Large intestine (tissue), 3 donors: ENCODE data around the gene SNAPC2. TPM values are rescaled to one million over a fixed set of nuclear protein-coding genes. Genes with fewer than 3 reads are reported as not detected.
A peak's percentile ranks its signal among the peaks of the same experiment; 100 is the strongest.

Experiments used
- DNase-seq, 2 donors: peaks; one replicate each; pipeline versions ENCODE4 v3.0.0 to v3.0.0-alpha.2; 2013
- H3K27ac ChIP-seq: one replicate; pipeline ENCODE4 v1.5.1; 2013; ENCODE audit warnings: low read length
- H3K27me3 ChIP-seq: 2 replicates; pipeline ENCODE4 v1.6.1; 2013; ENCODE audit warnings: low read length; ENCODE audit not compliant: control insufficient read depth, insufficient read depth
- H3K36me3 ChIP-seq: 2 replicates; pipeline ENCODE4 v1.6.1; 2013; ENCODE audit warnings: low read length; ENCODE audit not compliant: control insufficient read depth, insufficient read depth
- H3K4me1 ChIP-seq: one replicate; pipeline ENCODE4 v1.6.1; 2013; ENCODE audit warnings: low read length; ENCODE audit not compliant: control insufficient read depth, insufficient read depth
- H3K4me3 ChIP-seq: one replicate; pipeline ENCODE4 v1.5.1; 2013; ENCODE audit warnings: low read length
- H3K9me3 ChIP-seq: one replicate; pipeline ENCODE4 v1.6.1; 2013; ENCODE audit warnings: mild to moderate bottlenecking, low read depth, low read length, moderate library complexity; ENCODE audit not compliant: control insufficient read depth
- WGBS: methylation state at CpG from one replicate; pipeline ENCODE4 v1.1.5; 2013; ENCODE audit warnings: low lambda C conversion rate; ENCODE audit not compliant: insufficient coverage; 5-methylcytosine and 5-hydroxymethylcytosine counted together
- polyA plus RNA-seq: library from polyadenylated mRNA; unstranded; fragments of 120-200 nt; gene quantifications from one replicate; pipeline ENCODE4 v1.2.1, GENCODE V29; 2013

Gene SNAPC2
- polyA plus RNA-seq, 1 donor: 15.7 TPM

- H3K4me1 ChIP-seq: peaks cover 7% of the 10 kb centered on the region
- no peak for DNase-seq
- peaks cover 34% of the 10 kb centered on the region for H3K36me3 ChIP-seq
Measured at GRCh38 chr19:7940841-7941240, 20.7 kb downstream of the SNAPC2 start.

GRCh38 chr19:7941895-7942596 lies 21.9 kb downstream of the SNAPC2 start:
- H3K4me1 ChIP-seq: peaks cover 7% of the 10 kb centered on the region
- DNase-seq: no peak
- no peaks in the 10 kb centered on the region for H3K9me3 ChIP-seq
- peaks cover 25% of the 10 kb centered on the region for H3K36me3 ChIP-seq
- no peaks in the 10 kb centered on the region for H3K27me3 ChIP-seq
- H3K27ac ChIP-seq: no peak overlapping the region
- no peak overlapping the region for H3K4me3 ChIP-seq
- WGBS: 83% methylated on average over 1 of the region's 19 CpGs

More at GRCh38 chr19:7940841-7941240, 20.7 kb downstream of the SNAPC2 start:
- Histone ChIP-seq H3K27ac (no peak overlapping the region), H3K27me3 (no peaks in the 10 kb centered on the region), H3K9me3 (no peaks in the 10 kb centered on the region), H3K4me3 (no peak overlapping the region)
- WGBS: no CpG with 5 or more reads among the region's 13 CpGs

GRCh38 chr19:7942981-7943443 lies 22.9 kb downstream of the SNAPC2 start:
- no peak for DNase-seq
- WGBS: no CpG with 5 or more reads among the region's 33 CpGs

GRCh38 chr19:7943444-7944176 lies 23.5 kb downstream of the SNAPC2 start, which contains the start of gene TIMM44:
Gene TIMM44 (minus strand): TSS chr19:7943666. CDS start chr19:7943651, 15 bp downstream.
- peaks cover 7% of the 10 kb centered on the region for H3K4me1 ChIP-seq

More at GRCh38 chr19:7942981-7943443, 22.9 kb downstream of the SNAPC2 start:
- Histone ChIP-seq H3K9me3 (no peaks in the 10 kb centered on the region), H3K4me1 (peaks cover 7% of the 10 kb centered on the region), H3K4me3 (peak overlapping the region; percentile 97), H3K27me3 (no peaks in the 10 kb centered on the region), H3K36me3 (peaks cover 19% of the 10 kb centered on the region), H3K27ac (peak overlapping the region; percentile 95)

GRCh38 chr19:7944177-7944761 lies 24.1 kb downstream of the SNAPC2 start:
- peak; percentile 86 to 90 for DNase-seq
- peak overlapping the region; percentile 95 for H3K27ac ChIP-seq
- peaks cover 12% of the 10 kb centered on the region for H3K36me3 ChIP-seq
- no peaks in the 10 kb centered on the region for H3K9me3 ChIP-seq
- WGBS: no CpG with 5 or more reads among the region's 18 CpGs
- peaks cover 7% of the 10 kb centered on the region for H3K4me1 ChIP-seq
- no peaks in the 10 kb centered on the region for H3K27me3 ChIP-seq
- H3K4me3 ChIP-seq: peak overlapping the region; percentile 97

More at GRCh38 chr19:7943444-7944176, 23.5 kb downstream of the SNAPC2 start, which contains the start of gene TIMM44:
- Histone ChIP-seq H3K4me3 (peak within 1 kb of the TSS; percentile 97), H3K9me3 (no peaks in the 10 kb centered on the region), H3K27ac (peak within 1 kb of the TSS; percentile 95), H3K27me3 (no peaks in the 10 kb centered on the region), H3K36me3 (peaks cover 16% of the 10 kb centered on the region)
- DNase-seq: peak; percentile 99 to 100
- WGBS: no CpG with 5 or more reads among the region's 56 CpGs

GRCh38 chr19:7947939-7948338 lies 27.8 kb downstream of the SNAPC2 start:
- WGBS: no CpG with 5 or more reads among the region's 4 CpGs
- no peaks in the 10 kb centered on the region for H3K9me3 ChIP-seq
- H3K4me1 ChIP-seq: peaks cover 2% of the 10 kb centered on the region
- H3K27ac ChIP-seq: no peak overlapping the region
- DNase-seq: no peak
- no peaks in the 10 kb centered on the region for H3K36me3 ChIP-seq
- H3K4me3 ChIP-seq: no peak overlapping the region
- H3K27me3 ChIP-seq: no peaks in the 10 kb centered on the region

- Histone ChIP-seq H3K9me3 (no peaks in the 10 kb centered on the region), H3K36me3 (peaks cover 7% of the 10 kb centered on the region), H3K27me3 (no peaks in the 10 kb centered on the region), H3K27ac (no peak overlapping the region), H3K4me1 (no peaks in the 10 kb centered on the region), H3K4me3 (no peak overlapping the region)
- DNase-seq: no peak
- 52% methylated on average over 3 of the region's 3 CpGs for WGBS
Measured at GRCh38 chr19:7953060-7953459, 32.9 kb downstream of the SNAPC2 start.

GRCh38 chr19:7953576-7953975 lies 33.4 kb downstream of the SNAPC2 start:
- Histone ChIP-seq H3K9me3 (no peaks in the 10 kb centered on the region), H3K27ac (no peak overlapping the region), H3K27me3 (no peaks in the 10 kb centered on the region), H3K4me1 (no peaks in the 10 kb centered on the region), H3K36me3 (peaks cover 12% of the 10 kb centered on the region), H3K4me3 (no peak overlapping the region)
- DNase-seq: no peak
- WGBS: no CpG with 5 or more reads among the region's 7 CpGs

- H3K9me3 ChIP-seq: no peaks in the 10 kb centered on the region
- H3K4me3 ChIP-seq: no peak overlapping the region
- H3K36me3 ChIP-seq: peaks cover 21% of the 10 kb centered on the region
- no peaks in the 10 kb centered on the region for H3K27me3 ChIP-seq
- no peaks in the 10 kb centered on the region for H3K4me1 ChIP-seq
- DNase-seq: no peak
- H3K27ac ChIP-seq: no peak overlapping the region
- no CpG with 5 or more reads among the region's 11 CpGs for WGBS
Measured at GRCh38 chr19:7955696-7956095, 35.6 kb downstream of the SNAPC2 start.

GRCh38 chr19:7959211-7959610 lies 39.1 kb downstream of the SNAPC2 start:
- Histone ChIP-seq H3K9me3 (peaks cover 2% of the 10 kb centered on the region), H3K4me3 (no peak overlapping the region), H3K4me1 (peaks cover 12% of the 10 kb centered on the region), H3K36me3 (peaks cover 49% of the 10 kb centered on the region), H3K27ac (no peak overlapping the region), H3K27me3 (no peaks in the 10 kb centered on the region)
- DNase-seq: no peak
- WGBS: 80% methylated on average over 3 of the region's 6 CpGs
